A673 (cell line): ENCODE measurements around the gene CHRM2. TPM values are rescaled to one million over a fixed set of nuclear protein-coding genes. Genes with fewer than 3 reads are reported as not detected.

Source experiments
- BruUV-seq: library from RNA; stranded (reverse); fragments of 400-500 nt; replicated peaks from 2 replicates; lab custom pipeline; 2021; lab: Mats Ljungman, UMichigan
- CTCF ChIA-PET: fragments of 300-600 bp; sonication (Branson Sonifier 250); formaldehyde crosslinking; loops from one replicate; lab custom pipeline; 2022; ENCODE audit warnings: antibody characterized with exemption; lab: Charles Lee
- POLR2A ChIA-PET: fragments of 300-600 bp; sonication (Branson Sonifier 250); formaldehyde crosslinking; loops from one replicate; lab custom pipeline; 2022; ENCODE audit warnings: antibody characterized with exemption; ENCODE audit not compliant: low non-redundant PET; lab: Charles Lee
- DNase-seq: peaks from one replicate; pipeline ENCODE4 v3.0.0-alpha.2; 2015; ENCODE audit warnings: low spot score
- H3K27ac ChIP-seq: fragments of 200-600 bp; sonication (generic); 2 replicates; pipeline ENCODE4 v1.5.1; 2016; ENCODE audit warnings: mixed run types, low read depth, mild to moderate bottlenecking, mixed read lengths, antibody characterized with exemption, low read length; ENCODE audit not compliant: poor library complexity, severe bottlenecking
- H3K27me3 ChIP-seq: fragments of 200-600 bp; sonication (generic); replicated peaks from 2 replicates; pipeline ENCODE4 v1.6.1; 2017; ENCODE audit warnings: mixed run types, low read depth, mild to moderate bottlenecking, mixed read lengths, antibody characterized with exemption, low read length; ENCODE audit not compliant: insufficient read depth, poor library complexity
- H3K36me3 ChIP-seq: fragments of 200-600 bp; sonication (generic); 2 replicates; pipeline ENCODE4 v1.6.1; 2016; ENCODE audit warnings: mixed run types, mild to moderate bottlenecking, mixed read lengths, antibody characterized with exemption, low read length; ENCODE audit not compliant: insufficient read depth, poor library complexity, severe bottlenecking
- H3K4me1 ChIP-seq: fragments of 200-600 bp; sonication (generic); 2 replicates; pipeline ENCODE4 v1.6.1; 2017; ENCODE audit warnings: mixed run types, mild to moderate bottlenecking, mixed read lengths, antibody characterized with exemption, low read length; ENCODE audit not compliant: insufficient read depth, poor library complexity, severe bottlenecking
- H3K4me3 ChIP-seq: fragments of 200-600 bp; sonication (generic); 2 replicates; pipeline ENCODE4 v1.5.1; 2016; ENCODE audit warnings: low read depth, mixed run types, mild to moderate bottlenecking, mixed read lengths, low read length; ENCODE audit not compliant: poor library complexity, severe bottlenecking
- H3K9me3 ChIP-seq: fragments of 200-600 bp; sonication (generic); 2 replicates; pipeline ENCODE4 v1.6.1; 2016; ENCODE audit warnings: mixed run types, low read depth, mild to moderate bottlenecking, mixed read lengths, antibody characterized with exemption, low read length; ENCODE audit not compliant: poor library complexity, severe bottlenecking
- EZH2 ChIP-seq: fragments of 200-600 bp; sonication (generic); IDR thresholded peaks from 2 replicates; pipeline ENCODE4 v1.6.1; 2017; ENCODE audit warnings: borderline replicate concordance, low read depth, mild to moderate bottlenecking, mixed read lengths, antibody characterized with exemption, low read length; ENCODE audit not compliant: poor library complexity, severe bottlenecking
- intact Hi-C: fragments of 100-400 bp; cut with micrococcal nuclease; formaldehyde crosslinking; loops from one replicate; pipeline ENCODE4 v1.10.0; 2022; ENCODE audit not compliant: unreplicated experiment
- total RNA-seq: library from RNA; stranded (reverse); gene quantifications from 2 replicates; pipeline ENCODE4 v1.2.3, GENCODE V29; 2021
- TF ChIP-seq, protein P1 (sequence below): fragments of 300-800, 200-600 bp; sonication (generic); conservative IDR thresholded peaks from 2 replicates; pipeline ENCODE4 v1.5.1; 2017; ENCODE audit warnings: low read depth, mild to moderate bottlenecking, antibody characterized with exemption, low read length, moderate library complexity, mixed read lengths

CHRM2 gene
- total RNA-seq, 1 experiment from 2014 or later: 4.6 TPM

DNA sequence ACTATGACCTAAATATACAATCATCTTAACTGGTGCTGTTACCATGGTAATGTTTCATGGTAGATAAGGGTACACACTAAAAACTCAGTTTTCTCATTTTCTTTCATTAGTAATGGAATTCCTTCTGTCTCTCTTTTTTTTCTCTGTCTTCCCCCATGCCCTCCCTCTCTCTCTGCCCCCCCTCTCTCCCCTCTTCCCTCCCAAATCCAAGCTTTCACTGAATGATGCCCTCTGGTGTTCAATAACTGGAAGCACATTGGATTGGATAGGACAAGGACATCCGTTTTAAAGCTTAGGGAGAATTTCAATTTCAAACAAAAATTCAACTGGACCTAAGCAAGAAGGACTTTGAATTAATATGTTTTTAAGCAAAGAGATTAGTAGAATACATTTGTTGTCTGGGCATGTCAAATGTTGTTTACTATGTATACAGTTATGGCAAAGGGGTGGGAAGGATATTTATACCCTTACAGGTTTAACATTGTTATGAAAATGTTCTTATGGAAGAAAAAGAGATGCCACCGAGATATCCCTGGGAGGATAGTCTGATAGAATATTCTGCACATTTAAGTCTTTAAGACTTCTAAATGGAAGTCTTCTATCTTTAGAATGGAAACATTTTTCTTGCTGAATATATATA is 6.1 kb downstream of the CHRM2 start:
- DNase-seq: peak; percentile 72
- ChIA-PET POLR2A (no interaction called here), CTCF (interaction anchor here (0.6 to 1.1 kb wide), 9 partner anchors 15 to 1205 kb away, joined by 3 to 9 read pairs (median 4); no protein-coding TSS in a partner anchor)
- no peaks in the 10 kb centered on the region for H3K9me3 ChIP-seq
- intact Hi-C loops: loop anchor here (5.0 to 10.0 kb wide), 4 partner anchors 467 to 1072 kb away; no protein-coding TSS in a partner anchor
- TF ChIP-seq, protein P1, sequence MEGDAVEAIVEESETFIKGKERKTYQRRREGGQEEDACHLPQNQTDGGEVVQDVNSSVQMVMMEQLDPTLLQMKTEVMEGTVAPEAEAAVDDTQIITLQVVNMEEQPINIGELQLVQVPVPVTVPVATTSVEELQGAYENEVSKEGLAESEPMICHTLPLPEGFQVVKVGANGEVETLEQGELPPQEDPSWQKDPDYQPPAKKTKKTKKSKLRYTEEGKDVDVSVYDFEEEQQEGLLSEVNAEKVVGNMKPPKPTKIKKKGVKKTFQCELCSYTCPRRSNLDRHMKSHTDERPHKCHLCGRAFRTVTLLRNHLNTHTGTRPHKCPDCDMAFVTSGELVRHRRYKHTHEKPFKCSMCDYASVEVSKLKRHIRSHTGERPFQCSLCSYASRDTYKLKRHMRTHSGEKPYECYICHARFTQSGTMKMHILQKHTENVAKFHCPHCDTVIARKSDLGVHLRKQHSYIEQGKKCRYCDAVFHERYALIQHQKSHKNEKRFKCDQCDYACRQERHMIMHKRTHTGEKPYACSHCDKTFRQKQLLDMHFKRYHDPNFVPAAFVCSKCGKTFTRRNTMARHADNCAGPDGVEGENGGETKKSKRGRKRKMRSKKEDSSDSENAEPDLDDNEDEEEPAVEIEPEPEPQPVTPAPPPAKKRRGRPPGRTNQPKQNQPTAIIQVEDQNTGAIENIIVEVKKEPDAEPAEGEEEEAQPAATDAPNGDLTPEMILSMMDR: peak; percentile 77
- TF ChIP-seq EZH2: no peak
- BruUV-seq: no TSS peak
- H3K4me3 ChIP-seq: no peak overlapping the region
- H3K36me3 ChIP-seq: no peaks in the 10 kb centered on the region
- no peak overlapping the region for H3K27ac ChIP-seq
- H3K27me3 ChIP-seq: peaks cover 20% of the 10 kb centered on the region
- peaks cover 11% of the 10 kb centered on the region for H3K4me1 ChIP-seq

DNA sequence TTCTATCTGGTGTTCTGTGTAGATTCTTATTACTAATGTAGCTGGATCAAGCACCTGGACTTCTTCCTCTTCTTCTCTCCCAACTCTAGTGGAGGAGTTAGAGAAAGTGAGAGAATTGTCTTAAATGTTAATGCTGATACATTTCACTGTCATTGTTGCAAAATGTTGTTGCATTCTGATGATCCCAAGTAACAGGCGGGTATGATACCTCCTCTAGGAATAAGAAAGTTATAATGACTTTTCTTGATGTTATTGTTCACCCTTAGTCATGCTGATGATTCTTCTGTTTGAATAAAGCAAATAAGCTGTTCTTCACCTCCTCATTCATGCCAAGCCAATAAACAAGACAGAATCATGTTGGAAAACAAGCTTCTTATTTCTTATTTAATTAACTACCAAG is 9.1 kb downstream of the CHRM2 start:
- ChIA-PET POLR2A (no interaction called here), CTCF (no interaction called here)
- Histone ChIP-seq H3K9me3 (no peaks in the 10 kb centered on the region), H3K36me3 (no peaks in the 10 kb centered on the region), H3K4me3 (no peak overlapping the region), H3K27me3 (no peaks in the 10 kb centered on the region), H3K27ac (no peak overlapping the region), H3K4me1 (no peaks in the 10 kb centered on the region)
- BruUV-seq: no TSS peak
- TF ChIP-seq EZH2: no peak
- TF ChIP-seq, protein P1: no peak
- intact Hi-C loops: loop anchor here (10.0 kb wide), 2 partner anchors 577 to 717 kb away; no protein-coding TSS in a partner anchor
- no peak for DNase-seq

DNA sequence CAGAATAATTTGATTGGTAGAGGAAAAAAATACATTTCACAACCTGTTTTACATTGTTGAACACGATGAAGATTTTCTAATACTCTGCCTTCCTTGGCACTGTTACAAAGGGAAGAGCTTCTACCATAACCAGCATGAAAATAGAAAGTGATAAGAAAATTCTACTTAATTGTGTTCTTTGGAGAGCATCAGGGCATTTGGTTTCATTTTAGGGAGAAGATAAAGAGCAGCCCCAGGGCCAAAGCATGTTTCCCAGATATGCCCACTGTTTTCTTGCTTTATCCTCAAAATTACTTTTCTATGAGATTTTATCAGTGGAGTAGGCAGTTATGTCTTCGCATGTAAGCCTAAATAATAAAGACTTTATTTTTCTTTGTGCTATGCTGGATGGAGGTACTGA is 9.5 kb downstream of the CHRM2 start:
- ChIA-PET POLR2A (no interaction called here), CTCF (no interaction called here)
- DNase-seq: no peak
- no peak for TF ChIP-seq EZH2
- TF ChIP-seq, protein P1: no peak
- Histone ChIP-seq H3K27me3 (no peaks in the 10 kb centered on the region), H3K4me3 (no peak overlapping the region), H3K9me3 (no peaks in the 10 kb centered on the region), H3K27ac (no peak overlapping the region), H3K36me3 (no peaks in the 10 kb centered on the region), H3K4me1 (no peaks in the 10 kb centered on the region)
- intact Hi-C loops: loop anchor here (10.0 kb wide), 2 partner anchors 577 to 717 kb away; no protein-coding TSS in a partner anchor
- no TSS peak for BruUV-seq
